Measurements from ENCODE around the gene NRG3. TPM values are rescaled to one million over a fixed set of nuclear protein-coding genes. Genes with fewer than 3 reads are reported as not detected.
A peak's percentile ranks its signal among the peaks of the same experiment; 100 is the strongest.

Gene NRG3
- total RNA-seq, 6 donors from 2014 or later = 0.44 to 2.7 (median 1.5) TPM; not detected in 1

- TF ChIP-seq EP300 (IDR thresholded peaks at IDR 0.05) (no peak), CTCF (IDR thresholded peaks at IDR 0.05) (no peak), POLR2A (IDR thresholded peaks at IDR 0.05) (no peak), POLR2AphosphoS5 (IDR thresholded peaks at IDR 0.05) (no peak)
- Histone ChIP-seq H3K36me3 (no peaks in the 10 kb centered on the region), H3K9me3 (no peaks in the 10 kb centered on the region), H3K27ac (no peak overlapping the region), H3K4me3 (no peak overlapping the region), H3K27me3 (no peaks in the 10 kb centered on the region), H3K4me1 (no peaks in the 10 kb centered on the region)
- DNase-seq (no peak), ATAC-seq (ENCODE audit: low FRiP score in 2 of 2) (no peak)
- WGBS, 2 donors = 88 to 95% methylated on average over 2 of the region's 2 CpGs
Measured at GRCh38 chr10:82453678-82454293, 578.8 kb downstream of the NRG3 start.

- 70 to 77% methylated on average over 4 of the region's 4 CpGs for WGBS, 2 donors
- no peak for ATAC-seq (ENCODE audit: low FRiP score in 2 of 2)
- no peak for DNase-seq
- Histone ChIP-seq H3K36me3 (no peaks in the 10 kb centered on the region), H3K27me3 (no peaks in the 10 kb centered on the region), H3K27ac (no peak overlapping the region), H3K9me3 (no peaks in the 10 kb centered on the region), H3K4me1 (no peaks in the 10 kb centered on the region), H3K4me3 (no peak overlapping the region)
- TF ChIP-seq POLR2A (IDR thresholded peaks at IDR 0.05) (no peak), CTCF (IDR thresholded peaks at IDR 0.05) (no peak), POLR2AphosphoS5 (IDR thresholded peaks at IDR 0.05) (no peak), EP300 (IDR thresholded peaks at IDR 0.05) (no peak)
Measured at GRCh38 chr10:82462910-82463551, 588.0 kb downstream of the NRG3 start.

- Histone ChIP-seq H3K9me3 (no peaks in the 10 kb centered on the region), H3K27me3 (no peaks in the 10 kb centered on the region), H3K36me3 (no peaks in the 10 kb centered on the region), H3K4me1 (no peaks in the 10 kb centered on the region), H3K27ac (no peak overlapping the region), H3K4me3 (no peak overlapping the region)
- TF ChIP-seq POLR2AphosphoS5 (IDR thresholded peaks at IDR 0.05) (no peak), EP300 (IDR thresholded peaks at IDR 0.05) (no peak), POLR2A (IDR thresholded peaks at IDR 0.05) (no peak), CTCF (IDR thresholded peaks at IDR 0.05) (no peak)
- DNase-seq (no peak), ATAC-seq (ENCODE audit: low FRiP score in 2 of 2) (no peak)
- 67 to 71% methylated on average over 1 of the region's 1 CpG for WGBS, 2 donors
Measured at GRCh38 chr10:82463614-82464013, 588.6 kb downstream of the NRG3 start.

- H3K4me1 ChIP-seq = no peaks in the 10 kb centered on the region
- no peak for ATAC-seq (ENCODE audit: low FRiP score in 2 of 2)
- peak in 1 of 2 donors; percentile 17 for DNase-seq
- H3K9me3 ChIP-seq = no peaks in the 10 kb centered on the region
- H3K4me3 ChIP-seq = no peak overlapping the region
- WGBS, 2 donors = 74 to 86% methylated on average over 6 of the region's 6 CpGs
- no peaks in the 10 kb centered on the region for H3K36me3 ChIP-seq
- no peak for TF ChIP-seq POLR2AphosphoS5 (IDR thresholded peaks at IDR 0.05)
- TF ChIP-seq POLR2A (IDR thresholded peaks at IDR 0.05) = no peak
- TF ChIP-seq CTCF (IDR thresholded peaks at IDR 0.05) = no peak
- TF ChIP-seq EP300 (IDR thresholded peaks at IDR 0.05) = no peak
- no peaks in the 10 kb centered on the region for H3K27me3 ChIP-seq
- H3K27ac ChIP-seq = no peak overlapping the region
Measured at GRCh38 chr10:82464191-82464818, 589.3 kb downstream of the NRG3 start.

Measured in upper lobe of left lung (tissue), 6 donors.